HG03097 (cell line): ENCODE data around the gene PRDM16.

ENCODE experiments used
- ATAC-seq: cut with Tn5 transposase; IDR thresholded peaks from one replicate; pipeline ENCODE4 v1.9.1; 2021; ENCODE audit not compliant: unreplicated experiment, low FRiP score

Gene PRDM16

GRCh38 chr1:3312898-3313575 is 244.0 kb downstream of the PRDM16 start:
- ATAC-seq, result no peak

DNA sequence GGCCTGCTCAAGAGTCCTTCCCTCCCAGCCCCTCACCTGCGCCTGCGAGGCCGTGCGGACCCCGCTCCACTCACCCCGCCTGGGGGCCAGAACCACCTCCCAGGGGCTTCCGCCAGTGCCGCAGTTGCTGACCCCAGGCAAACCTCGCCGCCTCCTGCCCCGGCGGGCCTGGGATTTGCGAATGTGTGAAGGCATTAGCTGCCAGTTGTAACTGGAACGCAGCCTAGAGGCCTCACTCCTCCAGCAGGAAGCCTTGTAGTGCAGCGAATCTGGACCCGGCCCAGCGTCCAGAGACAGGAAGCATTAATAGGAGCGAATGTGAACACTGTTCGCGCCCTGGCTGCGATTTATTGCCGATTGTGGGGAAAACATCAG is 244.6 kb downstream of the PRDM16 start:
- ATAC-seq, result no peak

- ATAC-seq, result no peak
Observed at GRCh38 chr1:3314491-3315381, 245.7 kb downstream of the PRDM16 start.

DNA sequence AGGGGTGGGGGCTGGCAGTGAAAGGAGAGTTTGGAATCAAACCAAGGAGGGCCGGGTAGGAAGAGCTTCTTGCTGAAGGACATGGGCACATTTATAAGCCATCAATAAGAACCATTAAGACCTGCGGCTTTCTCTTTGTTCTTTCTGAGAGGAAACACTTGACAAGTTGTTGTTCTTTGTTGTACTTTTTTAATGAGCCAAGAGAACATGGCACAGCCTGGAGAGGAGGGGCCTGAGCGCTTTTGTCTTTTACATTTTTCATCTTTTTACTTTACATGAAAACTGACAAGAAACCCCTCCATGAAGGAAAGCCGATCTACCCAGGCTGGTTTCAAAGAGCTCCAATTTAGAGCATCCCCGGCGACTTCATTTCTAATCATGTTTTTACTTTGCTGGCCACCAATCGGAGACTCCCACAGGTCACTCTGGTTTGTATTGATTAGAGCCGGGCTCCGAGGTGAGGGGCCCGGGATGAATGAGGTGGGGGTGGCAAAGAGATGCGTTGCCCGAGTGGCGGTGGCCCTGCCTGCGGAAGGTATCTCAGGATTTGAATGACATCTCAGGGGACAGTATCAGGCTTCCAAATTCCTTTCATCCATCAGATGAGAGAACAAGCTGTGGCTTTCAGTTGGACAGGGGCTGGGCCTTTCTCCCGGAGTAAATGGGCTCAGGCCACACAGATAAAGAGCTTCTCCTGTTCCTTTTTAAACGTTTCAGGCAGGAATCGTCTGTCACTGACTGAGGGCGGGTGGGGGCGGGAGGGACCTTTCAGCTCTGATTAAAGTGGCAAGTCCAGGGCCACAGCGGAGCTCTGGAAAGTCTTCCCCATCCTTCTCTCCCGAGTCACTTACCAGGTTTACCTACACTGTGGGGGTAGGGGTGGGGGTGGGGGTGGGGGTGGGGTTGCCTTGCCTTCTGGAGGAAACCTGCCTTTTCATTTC is 246.7 kb downstream of the PRDM16 start:
- no peak for ATAC-seq

DNA sequence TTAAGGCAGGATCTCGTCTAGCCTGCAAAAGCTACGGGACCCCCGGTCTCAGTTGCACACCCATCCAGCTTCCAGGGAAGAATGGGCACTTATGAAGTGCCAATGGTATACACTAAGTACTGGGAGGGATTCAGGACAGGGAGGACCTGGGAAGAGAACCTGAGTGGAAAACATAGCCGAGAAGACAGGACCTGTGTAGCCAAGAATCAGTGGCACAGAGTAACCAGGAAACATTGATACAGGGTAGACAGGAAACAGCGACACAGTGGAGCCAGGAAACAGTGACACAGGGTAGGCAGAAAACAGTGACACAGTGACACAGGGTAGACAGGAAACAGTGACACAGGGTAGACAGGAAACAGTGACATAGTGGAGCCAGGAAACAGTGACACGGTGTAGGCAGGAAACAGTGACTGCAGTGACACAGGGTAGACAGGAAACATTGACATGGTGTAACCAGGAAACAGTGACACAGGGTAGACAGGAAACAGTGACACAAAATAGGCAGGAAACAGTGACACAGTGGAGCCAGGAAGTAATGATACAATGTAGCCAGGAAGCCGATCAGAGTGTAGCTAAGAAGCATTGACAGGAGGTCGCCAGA is 247.4 kb downstream of the PRDM16 start:
- ATAC-seq, result no peak

- no peak for ATAC-seq
Observed at GRCh38 chr1:3317456-3317855, 248.5 kb downstream of the PRDM16 start.

- no peak for ATAC-seq
Observed at GRCh38 chr1:3318329-3318728, 249.3 kb downstream of the PRDM16 start.

DNA sequence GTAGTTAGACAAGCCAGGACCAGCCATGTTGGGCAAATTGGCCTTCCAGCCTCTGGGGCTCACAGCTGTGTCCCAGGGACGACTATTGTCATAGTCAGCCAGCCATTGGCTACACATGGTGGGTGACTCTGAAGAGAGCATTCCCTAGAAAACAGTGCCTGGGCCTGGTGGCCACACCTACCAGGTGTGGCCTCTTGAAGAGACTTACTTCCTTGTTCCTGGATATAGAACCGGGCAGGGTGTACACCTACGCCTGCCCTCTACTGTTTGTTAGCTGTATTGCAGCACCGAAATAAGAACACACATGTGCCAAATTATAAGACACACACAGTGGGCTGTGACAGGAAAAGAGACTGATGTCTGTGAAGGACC is 250.9 kb downstream of the PRDM16 start:
- no peak for ATAC-seq

DNA sequence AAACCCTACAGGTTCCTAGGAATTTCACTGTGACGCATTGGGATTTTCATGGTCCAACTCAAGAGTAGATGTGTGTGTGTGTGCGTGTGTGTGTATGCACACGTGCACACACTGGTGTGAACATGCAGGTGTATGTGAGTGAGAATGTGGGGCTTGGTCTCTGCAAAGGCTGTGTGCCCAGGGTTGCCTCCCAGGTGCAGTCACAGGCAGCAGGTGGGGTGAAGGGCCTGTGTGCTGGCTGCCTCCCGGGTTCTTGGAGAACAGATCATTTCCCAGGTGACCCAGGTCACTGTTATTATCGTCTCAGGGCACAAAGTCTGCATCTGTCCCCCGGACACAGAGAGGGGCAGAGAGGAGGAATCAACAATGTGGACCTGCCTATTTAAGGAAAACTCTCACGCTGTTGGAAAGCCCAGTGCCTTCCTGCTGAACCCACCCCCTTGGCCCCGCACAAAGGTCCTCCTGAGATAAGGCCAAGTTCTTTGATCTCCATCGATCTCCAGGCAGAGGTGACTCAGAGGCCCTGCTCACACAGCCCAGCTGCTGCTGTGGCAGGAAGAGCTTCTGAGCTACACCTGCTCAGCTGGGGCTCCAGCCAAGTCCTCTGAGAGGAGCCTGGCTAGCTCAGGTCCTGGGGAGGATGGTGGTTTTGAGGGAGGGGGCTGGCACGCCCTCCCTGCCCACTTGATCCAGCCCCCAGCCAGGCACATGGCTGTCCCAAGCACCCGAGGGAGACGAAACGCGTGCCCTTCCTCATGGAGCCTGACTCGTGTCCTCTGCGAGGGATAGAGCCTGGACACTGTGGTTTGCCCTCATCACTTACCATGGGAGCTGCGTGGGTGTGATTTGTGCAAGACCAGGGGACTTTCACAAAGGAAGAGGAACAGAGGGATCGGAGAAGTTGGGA is 251.5 kb downstream of the PRDM16 start:
- no peak for ATAC-seq

- ATAC-seq, result no peak
Observed at GRCh38 chr1:3321559-3322449, 252.8 kb downstream of the PRDM16 start.

GRCh38 chr1:3322450-3323020 is 253.5 kb downstream of the PRDM16 start:
- no peak for ATAC-seq

- ATAC-seq, result no peak
Observed at GRCh38 chr1:3323021-3323795, 254.2 kb downstream of the PRDM16 start.

- no peak for ATAC-seq
Observed at GRCh38 chr1:3323796-3324703, 255.0 kb downstream of the PRDM16 start.

- no peak for ATAC-seq
Observed at GRCh38 chr1:3324704-3325535, 255.9 kb downstream of the PRDM16 start.

GRCh38 chr1:3326516-3327388 is 257.7 kb downstream of the PRDM16 start:
- ATAC-seq, result no peak
